HG02759 (cell line): Measurements from ENCODE around the gene CABLES1.
"Not testable (repeated sequence)": the region's sequence is repeated elsewhere in the genome, so short reads cannot be mapped to it uniquely, and the experiment has no call there.

Source experiments
- ATAC-seq: cut with Tn5 transposase; IDR thresholded peaks from one replicate; pipeline ENCODE4 v1.9.1; 2021; ENCODE audit warnings: mild to moderate bottlenecking, moderate library complexity; ENCODE audit not compliant: unreplicated experiment

CABLES1 gene

GRCh38 chr18:23281626-23282436 lies 146.5 kb downstream of the CABLES1 start:
- ATAC-seq: no peak

GRCh38 chr18:23282437-23282781 lies 147.1 kb downstream of the CABLES1 start:
- ATAC-seq: no peak

GRCh38 chr18:23283916-23284430 lies 148.7 kb downstream of the CABLES1 start:
- ATAC-seq: peak; percentile 91

GRCh38 chr18:23284629-23285028 lies 149.3 kb downstream of the CABLES1 start:
- ATAC-seq: no peak

GRCh38 chr18:23285581-23285980 lies 150.3 kb downstream of the CABLES1 start:
- ATAC-seq: not testable (repeated sequence)

GRCh38 chr18:23291456-23292205 lies 156.3 kb downstream of the CABLES1 start:
- ATAC-seq: no peak

GRCh38 chr18:23300231-23300805 lies 165.0 kb downstream of the CABLES1 start:
- no peak for ATAC-seq

- ATAC-seq: no peak
Observed at GRCh38 chr18:23301972-23302371, 166.7 kb downstream of the CABLES1 start.

GRCh38 chr18:23302511-23302850 lies 167.2 kb downstream of the CABLES1 start:
- no peak for ATAC-seq

GRCh38 chr18:23302851-23303527 lies 167.7 kb downstream of the CABLES1 start:
- ATAC-seq: no peak

GRCh38 chr18:23306822-23307221 lies 171.5 kb downstream of the CABLES1 start:
- ATAC-seq: peak; percentile 74

- peak; percentile 71 for ATAC-seq
Observed at GRCh38 chr18:23307567-23308295, 172.4 kb downstream of the CABLES1 start.
